ENCODE data around the gene TMEM132D. TPM values are rescaled to one million over a fixed set of nuclear protein-coding genes. Genes with fewer than 3 reads are reported as not detected.
A peak's percentile ranks its signal among the peaks of the same experiment; 100 is the strongest.

The TMEM132D gene
- polyA plus RNA-seq (2012; ENCODE audit: missing spikeins), result 0.21 TPM

DNA sequence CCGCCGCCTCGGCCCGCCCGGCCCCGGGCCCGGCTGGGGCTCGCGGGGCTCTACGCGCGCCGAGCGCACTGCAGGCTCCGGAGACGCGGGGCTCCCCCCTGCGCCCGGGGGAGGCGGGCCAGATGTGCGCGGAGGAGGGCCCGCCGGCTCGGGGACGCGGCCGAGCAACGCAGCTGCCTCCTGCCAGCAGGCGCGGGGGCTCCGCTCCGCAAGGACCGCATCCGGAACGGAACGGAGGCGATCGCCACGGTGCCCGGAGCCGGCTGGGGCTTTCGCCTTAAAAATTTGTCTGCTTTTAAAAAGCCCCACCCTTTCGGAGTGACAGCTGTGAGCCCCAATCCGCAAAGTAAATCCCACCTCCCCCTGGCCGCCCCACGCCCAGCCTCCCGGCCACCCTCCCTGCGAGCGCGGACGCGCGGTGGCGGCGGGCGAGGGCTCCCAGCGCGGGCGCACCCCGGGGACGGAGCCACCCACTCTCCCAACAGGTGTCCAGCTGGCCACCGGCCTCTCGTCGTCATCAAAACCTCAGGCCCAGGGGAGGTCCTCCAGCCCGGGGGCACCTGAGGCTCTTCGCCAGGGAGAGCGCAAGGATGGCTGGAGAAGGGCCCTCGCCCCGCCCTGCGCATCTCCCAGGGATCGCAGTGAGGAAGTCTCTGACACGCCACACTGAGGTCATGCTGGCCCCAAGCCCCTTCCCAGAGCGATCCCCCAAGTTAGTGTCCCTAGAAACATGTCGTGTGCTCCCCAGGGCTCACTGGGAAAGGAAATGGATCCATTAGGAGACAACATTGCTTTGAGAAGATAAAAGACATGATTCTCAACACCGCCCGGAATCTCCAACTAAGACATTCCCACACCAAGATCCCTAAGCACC is at the start of gene TMEM132D:
Gene TMEM132D (minus strand): TSS at position 70 of the 874 bp plus-strand sequence.
- no peak for TF ChIP-seq TAF1 (IDR thresholded peaks at IDR 0.05; ENCODE audit: borderline replicate concordance, low read depth, low read length)
- TF ChIP-seq POLR2AphosphoS5 (IDR thresholded peaks at IDR 0.05; ENCODE audit: low read depth, low read length), result no peak
- no peak for TF ChIP-seq POLR2A (IDR thresholded peaks at IDR 0.05; ENCODE audit: low read depth, low read length)
- FAIRE-seq (no peak), DNase-seq (ENCODE audit: insufficient read length) (no peak)

- no peak for FAIRE-seq
- TF ChIP-seq POLR2A (IDR thresholded peaks at IDR 0.05; ENCODE audit: low read depth, low read length), result no peak
- no peak for TF ChIP-seq TAF1 (IDR thresholded peaks at IDR 0.05; ENCODE audit: borderline replicate concordance, low read depth, low read length)
- no peak for TF ChIP-seq POLR2AphosphoS5 (IDR thresholded peaks at IDR 0.05; ENCODE audit: low read depth, low read length)
- no peak for DNase-seq (ENCODE audit: insufficient read length)
Measured at GRCh38 chr12:129949651-129950050, 45.8 kb upstream of the TMEM132D start.

- no peak for DNase-seq (ENCODE audit: insufficient read length)
- TF ChIP-seq TAF1 (IDR thresholded peaks at IDR 0.05; ENCODE audit: borderline replicate concordance, low read depth, low read length), result no peak
- TF ChIP-seq POLR2AphosphoS5 (IDR thresholded peaks at IDR 0.05; ENCODE audit: low read depth, low read length), result no peak
- FAIRE-seq, result no peak
Measured at GRCh38 chr12:129941618-129942017, 37.8 kb upstream of the TMEM132D start.

DNA sequence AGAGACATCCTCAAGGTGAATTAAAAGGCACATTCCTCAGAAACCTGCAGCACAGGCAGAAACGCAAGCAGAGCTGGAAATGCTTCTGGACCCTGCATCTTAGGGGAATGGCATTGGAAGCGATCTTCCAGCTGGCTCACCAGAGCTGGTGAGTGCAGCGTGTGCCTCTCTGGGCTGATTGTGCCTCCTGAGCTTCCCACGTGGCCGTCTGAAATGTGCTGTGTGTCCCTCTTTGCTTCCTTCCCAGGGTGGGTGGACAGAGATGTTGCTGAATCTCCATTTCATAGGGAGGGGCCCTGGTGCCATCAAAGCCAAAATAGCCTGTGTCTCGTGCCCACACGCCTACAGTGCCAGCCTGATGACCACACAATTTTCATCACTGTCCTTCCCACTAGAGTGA is 34.3 kb upstream of the TMEM132D start:
- TF ChIP-seq POLR2A (IDR thresholded peaks at IDR 0.05; ENCODE audit: low read depth, low read length) (no peak), POLR2AphosphoS5 (IDR thresholded peaks at IDR 0.05; ENCODE audit: low read depth, low read length) (no peak), TAF1 (IDR thresholded peaks at IDR 0.05; ENCODE audit: borderline replicate concordance, low read depth, low read length) (no peak)
- no peak for DNase-seq (ENCODE audit: insufficient read length)
- no peak for FAIRE-seq

GRCh38 chr12:129937426-129937825 is 33.6 kb upstream of the TMEM132D start:
- DNase-seq (ENCODE audit: insufficient read length), result no peak
- no peak for TF ChIP-seq POLR2A (IDR thresholded peaks at IDR 0.05; ENCODE audit: low read depth, low read length)
- no peak for TF ChIP-seq POLR2AphosphoS5 (IDR thresholded peaks at IDR 0.05; ENCODE audit: low read depth, low read length)
- TF ChIP-seq TAF1 (IDR thresholded peaks at IDR 0.05; ENCODE audit: borderline replicate concordance, low read depth, low read length), result no peak
- FAIRE-seq, result no peak

DNA sequence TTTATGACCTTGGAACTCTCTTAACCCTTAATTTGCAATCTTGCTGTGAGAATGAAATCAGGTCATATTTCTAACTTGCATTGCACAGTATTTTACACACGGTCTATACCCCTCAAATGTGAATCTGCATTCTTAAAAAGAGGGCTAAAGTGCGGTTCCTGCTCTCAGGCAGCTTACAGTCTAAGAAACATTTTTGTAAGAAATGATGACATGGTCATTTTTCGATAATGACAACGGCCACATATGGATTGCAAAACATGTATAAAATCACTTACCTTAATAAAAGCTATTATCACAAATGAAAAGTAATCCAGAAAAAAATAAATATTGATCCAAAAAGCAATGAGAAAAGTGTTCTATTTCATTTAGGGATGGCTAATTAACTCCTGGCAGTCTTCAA is 24.8 kb upstream of the TMEM132D start:
- DNase-seq (ENCODE audit: insufficient read length) (no peak), FAIRE-seq (no peak)
- TF ChIP-seq POLR2A (IDR thresholded peaks at IDR 0.05; ENCODE audit: low read depth, low read length), result no peak
- TF ChIP-seq POLR2AphosphoS5 (IDR thresholded peaks at IDR 0.05; ENCODE audit: low read depth, low read length), result no peak
- TF ChIP-seq TAF1 (IDR thresholded peaks at IDR 0.05; ENCODE audit: borderline replicate concordance, low read depth, low read length), result no peak

DNA sequence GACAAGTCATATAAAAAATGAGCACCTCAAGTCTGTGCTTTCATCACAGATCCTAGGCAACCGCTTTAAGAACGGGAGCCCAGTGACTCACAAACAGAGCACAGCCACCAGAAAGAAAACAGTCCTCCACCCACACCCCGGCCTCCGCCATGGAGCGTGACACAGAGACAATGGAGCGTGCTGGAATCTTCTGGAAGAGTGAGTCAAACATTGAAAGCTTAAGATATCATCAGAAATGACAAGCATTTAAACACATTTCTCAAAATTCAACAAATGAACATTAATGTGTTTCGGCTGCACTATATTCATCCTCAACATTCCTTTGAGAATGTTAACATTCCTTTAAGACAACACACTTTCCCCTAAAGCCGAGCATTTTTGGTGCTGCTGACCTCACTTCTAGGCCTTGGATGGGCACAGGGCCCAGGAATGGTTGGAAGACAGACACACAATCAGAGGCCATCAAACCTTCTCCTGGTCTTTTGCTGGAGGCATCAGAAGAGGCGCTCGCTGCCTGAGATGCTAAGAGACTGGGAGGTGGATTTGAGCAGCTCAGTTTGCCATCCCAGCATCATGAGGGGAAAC is 23.6 kb upstream of the TMEM132D start:
- FAIRE-seq, result no peak
- no peak for DNase-seq (ENCODE audit: insufficient read length)

GRCh38 chr12:129911428-129912049 is 7.7 kb upstream of the TMEM132D start:
- FAIRE-seq, result no peak
- DNase-seq (ENCODE audit: insufficient read length), result peak; percentile 43
- TF ChIP-seq POLR2A (IDR thresholded peaks at IDR 0.05; ENCODE audit: low read depth, low read length) (no peak), TAF1 (IDR thresholded peaks at IDR 0.05; ENCODE audit: borderline replicate concordance, low read depth, low read length) (no peak), POLR2AphosphoS5 (IDR thresholded peaks at IDR 0.05; ENCODE audit: low read depth, low read length) (no peak)

More for the DNA sequence above, 23.6 kb upstream of the TMEM132D start:
- TF ChIP-seq POLR2A (IDR thresholded peaks at IDR 0.05; ENCODE audit: low read depth, low read length), result no peak
- no peak for TF ChIP-seq POLR2AphosphoS5 (IDR thresholded peaks at IDR 0.05; ENCODE audit: low read depth, low read length)
- TF ChIP-seq TAF1 (IDR thresholded peaks at IDR 0.05; ENCODE audit: borderline replicate concordance, low read depth, low read length), result no peak

DNA sequence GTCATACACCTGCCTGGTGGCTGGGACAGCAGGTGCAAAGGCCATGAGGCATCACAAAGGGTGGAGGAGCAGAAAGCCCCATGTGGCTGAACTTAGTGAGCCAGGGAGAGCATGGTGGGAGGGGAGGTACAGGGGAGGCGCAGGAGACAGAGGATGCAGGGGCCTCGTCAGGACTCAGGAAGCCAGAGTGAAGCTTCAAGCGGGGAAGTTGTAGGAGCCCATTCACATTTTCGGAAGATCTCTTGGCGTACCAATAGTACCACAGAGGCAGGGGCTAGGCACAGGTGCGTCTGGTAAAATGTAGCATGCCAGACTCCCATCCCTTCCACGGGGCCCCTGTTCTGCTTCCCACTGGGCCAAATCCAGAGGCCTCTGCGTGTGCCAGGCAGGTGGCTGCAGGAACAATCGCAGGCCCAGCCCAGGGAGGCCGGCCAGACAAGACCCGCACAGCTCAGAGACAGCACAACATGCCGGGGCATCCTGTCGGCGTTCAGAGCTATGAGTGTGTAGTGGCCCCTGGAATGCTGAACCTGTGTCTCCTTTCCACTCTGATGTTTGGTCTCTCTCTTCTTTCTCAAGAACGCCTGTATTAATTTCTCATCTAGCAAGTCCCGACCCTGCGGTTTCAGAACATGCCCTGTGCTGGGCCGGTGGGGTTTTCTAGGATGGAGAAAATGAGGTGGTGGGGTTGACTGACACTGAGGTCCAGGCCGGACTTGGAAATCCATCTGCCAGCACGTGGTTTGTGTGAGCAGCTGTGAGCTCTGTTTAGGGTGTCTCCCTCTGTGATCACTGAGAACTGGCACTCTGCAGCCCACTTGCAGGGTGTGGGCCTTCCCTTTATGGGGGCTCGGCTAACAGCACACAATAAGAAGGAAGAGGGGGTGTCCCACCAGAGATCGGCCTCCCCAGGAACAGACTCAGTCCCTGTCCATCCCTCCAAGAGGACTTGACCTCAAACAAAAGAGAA is 5.5 kb upstream of the TMEM132D start:
- no peak for FAIRE-seq
- DNase-seq (ENCODE audit: insufficient read length), result no peak
- TF ChIP-seq POLR2A (IDR thresholded peaks at IDR 0.05; ENCODE audit: low read depth, low read length), result no peak
- TF ChIP-seq POLR2AphosphoS5 (IDR thresholded peaks at IDR 0.05; ENCODE audit: low read depth, low read length), result no peak
- TF ChIP-seq TAF1 (IDR thresholded peaks at IDR 0.05; ENCODE audit: borderline replicate concordance, low read depth, low read length), result no peak

GRCh38 chr12:129903092-129903945 is 506 bp downstream of the TMEM132D start:
- DNase-seq (ENCODE audit: insufficient read length), result no peak
- no peak for FAIRE-seq
- no peak for TF ChIP-seq TAF1 (IDR thresholded peaks at IDR 0.05; ENCODE audit: borderline replicate concordance, low read depth, low read length)
- TF ChIP-seq POLR2A (IDR thresholded peaks at IDR 0.05; ENCODE audit: low read depth, low read length), result no peak
- no peak for TF ChIP-seq POLR2AphosphoS5 (IDR thresholded peaks at IDR 0.05; ENCODE audit: low read depth, low read length)

Data from GM12892 (cell line).